GM19372 (cell line): ENCODE data around the gene TUBA4A.

Source experiments
- ATAC-seq: cut with Tn5 transposase; IDR thresholded peaks from one replicate; pipeline ENCODE4 v1.9.1; 2021; ENCODE audit warnings: mild to moderate bottlenecking, low read depth, moderate library complexity; ENCODE audit not compliant: unreplicated experiment

TUBA4A gene

GRCh38 chr2:219253753-219254589 lies at the start of gene TUBA4A:
Gene TUBA4A, minus strand, starts transcription at chr2:219253918. Its CDS starts 60 bp downstream, at chr2:219253858.
- ATAC-seq = peak; percentile 48

- no peak for ATAC-seq
Observed at GRCh38 chr2:219302412-219302968, 48.8 kb upstream of the TUBA4A start.

- ATAC-seq = no peak
Observed at GRCh38 chr2:219300022-219300421, 46.3 kb upstream of the TUBA4A start.

GRCh38 chr2:219299372-219299760 lies 45.6 kb upstream of the TUBA4A start:
- no peak for ATAC-seq

GRCh38 chr2:219298759-219299371 lies 45.1 kb upstream of the TUBA4A start:
- peak; percentile 46 for ATAC-seq

GRCh38 chr2:219297766-219298456 lies 44.2 kb upstream of the TUBA4A start:
- no peak for ATAC-seq

- ATAC-seq = no peak
Observed at GRCh38 chr2:219296631-219297391, 43.1 kb upstream of the TUBA4A start.

GRCh38 chr2:219296142-219296541 lies 42.4 kb upstream of the TUBA4A start:
- no peak for ATAC-seq

- ATAC-seq = peak; percentile 94
Observed at GRCh38 chr2:219294356-219295351, 40.9 kb upstream of the TUBA4A start.

GRCh38 chr2:219293736-219294231 lies 40.1 kb upstream of the TUBA4A start:
- ATAC-seq = no peak

GRCh38 chr2:219292616-219293015 lies 38.9 kb upstream of the TUBA4A start:
- ATAC-seq = no peak

GRCh38 chr2:219291910-219292490 lies 38.3 kb upstream of the TUBA4A start:
- ATAC-seq = no peak

GRCh38 chr2:219291394-219291793 lies 37.7 kb upstream of the TUBA4A start:
- no peak for ATAC-seq

- no peak for ATAC-seq
Observed at GRCh38 chr2:219290381-219291171, 36.9 kb upstream of the TUBA4A start.

GRCh38 chr2:219289537-219290361 lies 36.0 kb upstream of the TUBA4A start:
- no peak for ATAC-seq

- no peak for ATAC-seq
Observed at GRCh38 chr2:219289195-219289536, 35.4 kb upstream of the TUBA4A start.
